ENCODE data around the gene MSI2. TPM values are rescaled to one million over a fixed set of nuclear protein-coding genes. Genes with fewer than 3 reads are reported as not detected.
"Not testable (repeated sequence)": the region's sequence is repeated elsewhere in the genome, so short reads cannot be mapped to it uniquely, and the experiment has no call there.

MSI2 gene
- total RNA-seq, 1 donor from 2014 or later, result 24.2 TPM

DNA sequence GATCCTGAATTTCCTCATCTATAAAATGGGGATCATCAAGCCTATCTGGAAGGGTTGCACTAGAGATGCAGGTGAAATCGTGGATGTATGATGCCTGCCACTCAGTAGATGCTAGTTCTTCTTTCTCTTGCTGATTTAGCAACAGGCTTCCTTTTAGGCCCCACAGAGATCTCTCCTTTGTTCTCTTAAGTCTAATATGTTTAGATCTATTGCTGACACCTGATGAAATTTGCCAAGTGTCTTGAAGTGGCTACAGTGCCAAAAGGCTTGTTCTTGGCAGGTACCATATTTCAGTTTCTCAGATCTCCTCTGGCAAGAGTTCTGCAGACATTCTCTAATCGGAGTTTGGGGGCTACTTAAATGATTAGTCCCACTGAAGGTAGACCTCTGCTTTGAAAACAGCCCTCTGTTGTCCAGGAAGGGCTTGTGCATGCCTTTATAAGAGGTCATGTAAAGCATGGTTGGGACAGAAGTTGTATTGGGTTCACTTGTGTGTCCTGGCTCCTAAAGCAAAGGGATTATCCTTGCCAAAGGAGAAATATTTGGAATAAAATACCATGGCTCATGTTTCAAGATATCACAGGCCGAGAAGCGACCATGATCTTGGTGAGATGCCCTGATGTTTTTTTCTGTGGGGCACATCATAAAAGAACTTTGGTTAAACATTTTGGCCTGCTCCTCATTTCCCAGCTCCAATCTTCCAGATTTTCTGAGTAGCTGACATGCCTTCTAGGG, 234.0 kb downstream of the MSI2 start:
- ATAC-seq (no peak), DNase-seq (ENCODE audit: low spot score) (no peak)

- DNase-seq (ENCODE audit: low spot score) (no peak), ATAC-seq (no peak)
These were observed 234.6 kb downstream of the MSI2 start for GRCh38 chr17:57490890-57491289.

GRCh38 chr17:57493171-57493570, 236.8 kb downstream of the MSI2 start:
- DNase-seq (ENCODE audit: low spot score), result no peak
- ATAC-seq, result no peak

GRCh38 chr17:57493625-57494024, 237.3 kb downstream of the MSI2 start:
- no peak for DNase-seq (ENCODE audit: low spot score)
- no peak for ATAC-seq

GRCh38 chr17:57494443-57494842, 238.1 kb downstream of the MSI2 start:
- DNase-seq (ENCODE audit: low spot score) (no peak), ATAC-seq (no peak)

DNA sequence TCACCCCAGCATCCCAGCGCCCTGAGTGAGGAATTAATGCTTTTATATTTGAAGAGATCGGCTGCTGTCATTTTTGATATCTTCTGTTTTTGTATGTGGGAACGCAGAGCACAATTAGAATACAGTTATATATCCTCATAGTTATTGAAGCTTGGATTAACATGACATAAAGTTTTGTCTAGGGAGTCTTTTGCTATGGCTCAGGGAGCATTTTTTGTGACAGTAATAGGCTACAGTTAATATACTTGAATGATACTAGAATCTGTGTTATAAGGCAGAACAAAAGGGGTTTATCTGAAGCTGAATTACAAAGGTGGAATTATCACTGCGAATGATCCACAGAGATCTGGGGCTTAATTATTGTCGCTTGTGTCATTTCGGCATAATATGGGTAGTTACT, 239.4 kb downstream of the MSI2 start:
- ATAC-seq, result no peak
- no peak for DNase-seq (ENCODE audit: low spot score)

DNA sequence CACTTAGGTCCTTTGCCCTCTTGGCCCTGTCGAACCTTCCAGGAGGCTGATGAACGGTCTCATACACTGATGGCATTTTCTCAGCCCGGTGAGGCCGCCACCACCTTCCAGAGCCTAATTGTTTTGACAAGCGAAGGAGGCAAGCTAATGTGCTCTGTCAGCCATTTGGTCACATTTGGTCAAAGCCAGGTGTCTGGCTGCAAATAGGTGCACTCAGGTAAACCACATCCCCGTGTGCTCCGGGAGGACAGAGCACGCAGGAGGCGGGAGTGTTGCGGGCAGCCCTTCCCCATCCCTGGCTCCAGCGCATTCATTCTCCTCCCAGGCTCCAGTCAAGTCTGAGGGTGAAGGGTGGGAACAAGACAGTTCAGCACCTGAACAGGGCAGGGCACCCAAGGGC, 240.1 kb downstream of the MSI2 start:
- DNase-seq (ENCODE audit: low spot score) (no peak), ATAC-seq (no peak)

- ATAC-seq (no peak), DNase-seq (ENCODE audit: low spot score) (no peak)
These were observed 242.1 kb downstream of the MSI2 start for GRCh38 chr17:57498443-57498842.

- not testable (repeated sequence) for DNase-seq (ENCODE audit: low spot score); ATAC-seq
These were observed 242.9 kb downstream of the MSI2 start for GRCh38 chr17:57499221-57499620.

DNA sequence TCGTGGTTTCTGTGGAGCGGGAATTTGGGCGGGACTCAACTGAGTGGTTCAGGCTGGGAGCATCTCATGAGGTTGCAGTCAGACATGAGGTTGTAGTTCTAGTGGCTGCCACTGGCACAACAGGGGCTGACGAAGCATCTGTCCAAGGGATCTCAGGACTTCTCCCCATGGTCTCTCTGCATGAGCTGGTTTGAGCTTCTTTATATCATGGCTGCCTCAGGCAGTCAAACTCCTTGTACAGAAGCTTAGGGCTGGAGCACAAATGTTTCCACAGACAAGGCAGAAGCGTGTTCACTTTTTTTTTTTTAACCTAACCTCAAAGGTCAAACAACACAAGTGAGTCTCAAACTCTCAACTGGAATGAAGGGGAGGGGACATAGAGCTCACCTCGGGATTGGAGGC, 243.3 kb downstream of the MSI2 start:
- ATAC-seq (no peak), DNase-seq (ENCODE audit: low spot score) (no peak)

DNA sequence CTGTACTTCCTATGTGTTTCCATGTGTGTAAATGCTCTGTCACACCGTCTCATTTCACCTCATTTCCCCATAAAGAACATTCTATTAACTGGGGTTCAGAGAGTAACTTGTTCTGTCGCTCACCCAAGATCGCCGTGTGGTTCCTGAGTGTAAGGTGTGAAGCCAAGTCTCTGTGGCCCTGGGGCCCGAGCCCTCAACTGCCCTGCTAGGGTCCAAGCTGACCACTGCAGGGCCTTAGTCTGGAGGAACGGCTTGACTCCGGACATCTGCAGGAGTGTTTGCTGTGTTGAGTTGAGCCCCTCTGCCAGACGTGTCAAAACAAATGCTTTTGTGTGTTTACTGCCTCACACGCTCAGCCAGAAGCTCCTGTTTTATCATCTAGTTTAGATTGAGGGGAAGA, 244.7 kb downstream of the MSI2 start:
- DNase-seq (ENCODE audit: low spot score) (no peak), ATAC-seq (no peak)

GRCh38 chr17:57502022-57502421, 245.7 kb downstream of the MSI2 start:
- ATAC-seq, result no peak

DNA sequence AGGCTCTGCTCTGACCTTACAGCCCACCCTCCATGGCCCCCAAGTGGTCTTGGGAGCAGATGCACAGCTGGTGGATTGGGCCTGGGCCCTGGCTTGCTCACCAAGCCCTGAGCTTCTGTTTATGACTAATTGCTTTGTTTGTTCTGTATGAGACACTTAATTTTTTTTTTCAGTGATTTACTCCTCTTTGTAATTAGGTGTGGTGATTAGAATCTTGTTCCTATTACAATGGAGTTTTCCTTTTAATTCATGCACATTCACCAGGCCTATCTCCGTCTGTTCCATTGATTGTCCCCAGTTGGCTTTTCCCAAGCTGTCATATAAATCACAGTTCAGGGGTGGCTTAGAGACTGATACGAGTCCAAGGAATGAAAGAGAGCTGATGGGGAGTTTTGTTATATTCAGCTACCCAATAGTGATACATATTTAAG, 246.5 kb downstream of the MSI2 start:
- no peak for ATAC-seq
- DNase-seq (ENCODE audit: low spot score), result no peak

More at GRCh38 chr17:57502022-57502421, 245.7 kb downstream of the MSI2 start:
- no peak for DNase-seq (ENCODE audit: low spot score)

- no peak for DNase-seq (ENCODE audit: low spot score)
- ATAC-seq, result no peak
These were observed 247.9 kb downstream of the MSI2 start for GRCh38 chr17:57504208-57504607.

DNA sequence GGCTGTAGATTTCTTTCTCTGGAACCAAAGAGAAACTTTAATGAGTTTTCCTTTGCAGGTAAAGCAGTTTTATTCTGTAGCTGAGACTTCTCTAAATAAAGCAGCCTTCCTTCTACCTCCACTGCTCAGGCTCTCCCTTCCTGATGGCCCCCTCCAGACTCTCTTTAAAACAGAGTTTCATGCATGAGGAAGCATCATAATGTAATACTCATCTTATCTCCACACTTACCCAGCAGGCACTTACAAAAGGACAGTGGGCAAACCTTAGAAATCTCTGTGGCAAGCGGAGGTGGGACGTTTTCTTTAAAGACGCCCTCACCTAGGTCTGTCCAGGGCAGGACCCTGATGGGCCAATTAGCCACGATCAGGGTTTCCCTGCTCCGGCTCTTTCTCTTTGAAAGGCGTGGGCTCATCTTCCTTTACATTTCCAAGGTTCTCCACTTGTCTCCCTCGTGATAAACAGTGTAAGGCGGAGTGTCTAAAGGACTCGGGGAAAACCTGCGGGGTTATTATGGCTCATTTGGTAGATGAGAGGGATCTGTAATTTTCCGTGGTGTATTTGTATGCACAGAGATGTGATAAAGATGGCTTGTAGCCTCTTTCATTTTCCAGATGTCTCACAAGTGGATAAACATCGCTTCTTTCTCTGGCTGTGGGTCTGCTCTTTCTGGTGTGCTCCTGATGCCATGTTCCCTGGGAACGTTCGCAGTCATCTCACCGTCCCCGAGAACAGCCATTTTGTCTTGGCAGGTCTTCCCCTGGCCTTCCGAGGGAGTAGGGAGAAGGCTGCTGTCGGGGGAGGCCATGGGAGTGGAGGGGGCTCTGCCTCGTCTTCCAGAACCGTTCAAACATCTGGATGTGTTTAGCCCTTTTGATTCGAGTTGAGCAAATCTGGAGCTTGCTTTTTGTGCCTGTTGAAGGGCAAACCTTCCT, 249.8 kb downstream of the MSI2 start:
- DNase-seq (ENCODE audit: low spot score) (no peak), ATAC-seq (no peak)

DNA sequence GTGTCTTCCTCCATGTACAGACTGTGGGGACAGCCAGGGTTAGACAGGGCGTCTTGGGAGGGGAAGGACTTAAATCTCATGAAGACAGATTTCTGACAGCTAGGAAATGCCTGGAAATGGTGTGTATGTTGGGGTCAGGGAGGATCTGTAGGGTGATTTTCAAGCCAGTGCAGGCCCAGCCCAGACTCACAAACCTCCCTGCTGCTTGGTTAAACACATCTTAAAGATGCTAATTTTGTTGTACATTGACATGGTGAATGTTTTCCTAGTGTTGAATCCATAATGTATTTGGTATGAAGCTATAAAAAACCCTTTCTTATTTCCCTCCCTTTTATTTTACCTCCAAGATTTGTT, 250.4 kb downstream of the MSI2 start:
- ATAC-seq (no peak), DNase-seq (ENCODE audit: low spot score) (no peak)

DNA sequence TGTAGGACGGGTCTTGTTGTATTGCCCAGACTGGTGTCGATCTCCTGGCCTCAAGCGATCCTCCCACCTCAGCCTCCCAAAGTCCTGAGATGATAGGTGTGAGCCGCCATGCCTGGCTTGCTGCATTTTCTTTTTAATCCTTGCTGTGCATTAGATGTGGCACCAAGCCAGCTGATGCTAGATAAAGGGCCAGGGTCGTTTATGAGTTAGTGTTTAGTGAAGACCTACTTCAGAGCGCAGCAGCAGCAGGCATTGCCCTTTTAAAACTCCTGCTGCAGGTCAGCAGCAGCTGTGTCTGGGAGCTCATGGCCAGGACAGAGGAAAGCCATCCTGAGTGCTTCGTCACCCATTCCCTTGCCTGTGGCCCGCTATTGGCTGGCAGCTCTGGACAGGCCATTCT, 251.5 kb downstream of the MSI2 start:
- ATAC-seq, result no peak

DNA sequence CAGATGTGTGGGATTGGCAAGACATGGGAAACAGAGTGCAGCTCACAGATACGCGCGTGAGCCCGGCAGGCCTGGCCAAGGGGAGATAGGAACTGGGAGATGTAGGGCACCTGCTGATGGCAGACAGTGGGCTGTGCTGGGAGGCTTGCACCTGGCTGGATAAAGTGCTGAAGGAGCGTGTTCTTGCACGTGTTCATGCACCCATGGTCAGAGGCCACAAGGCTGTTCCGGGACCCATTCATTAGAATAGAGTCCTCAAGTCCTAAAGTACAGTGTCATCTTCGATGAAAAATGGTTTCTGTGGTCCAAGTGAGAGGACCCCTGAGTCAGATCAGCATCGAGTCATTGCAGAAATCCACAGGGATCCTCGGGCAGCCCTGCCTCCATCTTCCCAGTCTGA, 252.3 kb downstream of the MSI2 start:
- DNase-seq (ENCODE audit: low spot score) (no peak), ATAC-seq (no peak)

More for the DNA sequence above, 251.5 kb downstream of the MSI2 start:
- DNase-seq (ENCODE audit: low spot score), result no peak

GRCh38 chr17:57511475-57512123, 255.3 kb downstream of the MSI2 start:
- no peak for DNase-seq (ENCODE audit: low spot score)
- ATAC-seq, result no peak

DNA sequence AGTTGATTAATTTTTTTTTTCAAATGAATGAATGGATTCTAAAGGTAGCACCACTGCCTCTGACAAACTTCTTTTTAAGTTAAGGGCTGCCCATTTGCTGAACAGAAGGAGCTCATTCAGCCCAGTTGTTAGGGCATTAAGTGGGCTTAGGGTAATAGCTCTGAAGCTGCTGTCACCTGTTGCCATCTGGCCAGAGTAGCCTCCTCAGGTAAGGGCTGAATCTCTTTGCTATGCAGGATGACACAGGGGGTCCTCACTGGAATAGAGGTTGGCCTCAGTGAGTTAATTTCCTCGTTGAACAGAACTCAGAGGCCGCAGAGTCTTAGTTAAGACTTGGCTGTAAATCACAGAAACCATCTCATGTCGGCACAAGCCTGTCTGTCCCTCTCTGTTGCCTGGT, 255.9 kb downstream of the MSI2 start:
- no peak for ATAC-seq
- DNase-seq (ENCODE audit: low spot score), result no peak

GRCh38 chr17:57512691-57513090, 256.4 kb downstream of the MSI2 start:
- ATAC-seq (no peak), DNase-seq (ENCODE audit: low spot score) (no peak)

DNA sequence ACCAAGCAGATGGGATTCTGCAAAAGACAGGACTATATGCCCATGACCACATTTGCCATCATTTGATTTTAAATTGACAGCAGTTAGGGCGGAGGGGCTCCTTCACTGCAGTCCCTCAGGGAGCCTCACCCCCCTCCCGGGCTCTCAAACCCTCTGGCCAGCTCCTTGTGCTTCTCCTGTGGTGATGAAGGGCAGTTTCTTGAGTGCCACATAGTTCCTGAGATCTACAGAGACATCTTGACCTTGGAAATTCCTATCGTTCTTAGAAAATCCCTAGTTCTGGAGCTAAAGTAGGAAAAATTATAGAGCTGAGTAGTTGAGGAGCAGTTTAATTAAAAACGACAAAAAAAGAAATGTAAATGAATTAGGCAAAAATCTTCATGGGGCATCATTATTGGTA, 257.2 kb downstream of the MSI2 start:
- ATAC-seq (no peak), DNase-seq (ENCODE audit: low spot score) (no peak)
